ENCODE results near the gene CHD2.

The CHD2 gene

DNA sequence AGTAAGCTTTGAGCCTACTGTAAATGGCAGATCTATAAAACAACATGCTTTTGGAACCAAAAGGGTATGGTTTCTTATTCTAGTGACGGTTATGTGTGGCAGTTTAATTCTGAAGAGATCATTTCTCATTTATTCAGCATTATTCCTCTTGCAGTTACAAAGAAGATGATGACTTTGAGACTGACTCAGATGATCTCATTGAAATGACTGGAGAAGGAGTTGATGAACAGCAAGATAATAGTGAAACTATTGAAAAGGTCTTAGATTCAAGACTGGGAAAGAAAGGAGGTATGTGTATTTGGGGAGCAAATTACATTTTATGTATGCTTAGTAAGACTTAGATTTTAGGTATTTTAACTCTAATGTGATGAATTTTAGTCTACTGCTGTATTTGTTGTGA lies 41.5 kb downstream of the CHD2 start:
- H3K4me2 ChIP-seq (ENCODE audit: low read length), result no peak overlapping the region
- H3K79me2 ChIP-seq (ENCODE audit: insufficient read depth, low read length), result no peaks in the 10 kb centered on the region
- H3K4me1 ChIP-seq (ENCODE audit: insufficient read depth, low read length, severe bottlenecking), result no peaks in the 10 kb centered on the region
- H3K9ac ChIP-seq (ENCODE audit: low read length), result no peak overlapping the region
- no peaks in the 10 kb centered on the region for H3K9me3 ChIP-seq (ENCODE audit: low read length)
- H3F3A ChIP-seq (ENCODE audit: insufficient read depth, low read length), result no peaks in the 10 kb centered on the region
- H3K36me3 ChIP-seq (ENCODE audit: insufficient read depth, low read length), result peaks cover 96% of the 10 kb centered on the region
- H3K27me3 ChIP-seq (ENCODE audit: insufficient read depth, low read length), result no peaks in the 10 kb centered on the region
- no peak overlapping the region for H3K27ac ChIP-seq (ENCODE audit: low read depth, low read length, poor library complexity, severe bottlenecking)
- H3K4me3 ChIP-seq (ENCODE audit: low read depth, low read length, poor library complexity, severe bottlenecking), result no peak overlapping the region
- no peaks in the 10 kb centered on the region for H3K9me2 ChIP-seq (ENCODE audit: low read depth, low read length)
- H4K20me1 ChIP-seq (ENCODE audit: insufficient read depth, low read length), result no peaks in the 10 kb centered on the region
- H2AFZ ChIP-seq (ENCODE audit: low read length), result no peak overlapping the region
- TF ChIP-seq EZH2 (IDR thresholded peaks at IDR 0.05; ENCODE audit: borderline replicate concordance, low read length), result no peak
- TF ChIP-seq, protein P1, sequence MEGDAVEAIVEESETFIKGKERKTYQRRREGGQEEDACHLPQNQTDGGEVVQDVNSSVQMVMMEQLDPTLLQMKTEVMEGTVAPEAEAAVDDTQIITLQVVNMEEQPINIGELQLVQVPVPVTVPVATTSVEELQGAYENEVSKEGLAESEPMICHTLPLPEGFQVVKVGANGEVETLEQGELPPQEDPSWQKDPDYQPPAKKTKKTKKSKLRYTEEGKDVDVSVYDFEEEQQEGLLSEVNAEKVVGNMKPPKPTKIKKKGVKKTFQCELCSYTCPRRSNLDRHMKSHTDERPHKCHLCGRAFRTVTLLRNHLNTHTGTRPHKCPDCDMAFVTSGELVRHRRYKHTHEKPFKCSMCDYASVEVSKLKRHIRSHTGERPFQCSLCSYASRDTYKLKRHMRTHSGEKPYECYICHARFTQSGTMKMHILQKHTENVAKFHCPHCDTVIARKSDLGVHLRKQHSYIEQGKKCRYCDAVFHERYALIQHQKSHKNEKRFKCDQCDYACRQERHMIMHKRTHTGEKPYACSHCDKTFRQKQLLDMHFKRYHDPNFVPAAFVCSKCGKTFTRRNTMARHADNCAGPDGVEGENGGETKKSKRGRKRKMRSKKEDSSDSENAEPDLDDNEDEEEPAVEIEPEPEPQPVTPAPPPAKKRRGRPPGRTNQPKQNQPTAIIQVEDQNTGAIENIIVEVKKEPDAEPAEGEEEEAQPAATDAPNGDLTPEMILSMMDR (IDR thresholded peaks at IDR 0.05; ENCODE audit: low read length), result no peak

DNA sequence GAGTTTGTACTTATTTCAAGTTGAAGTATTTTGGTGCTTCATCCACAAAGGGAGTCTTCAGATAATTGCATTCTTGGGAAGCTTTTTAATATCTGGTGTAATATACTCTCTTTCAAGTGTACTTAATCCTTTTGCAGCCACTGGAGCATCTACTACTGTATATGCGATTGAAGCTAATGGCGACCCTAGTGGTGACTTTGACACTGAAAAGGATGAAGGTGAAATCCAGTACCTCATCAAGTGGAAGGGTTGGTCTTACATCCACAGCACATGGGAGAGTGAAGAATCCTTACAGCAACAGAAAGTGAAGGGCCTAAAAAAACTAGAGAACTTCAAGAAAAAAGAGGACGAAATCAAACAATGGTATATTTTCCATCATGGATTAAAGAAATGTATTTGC lies 42.6 kb downstream of the CHD2 start:
- H3K9ac ChIP-seq (ENCODE audit: low read length), result no peak overlapping the region
- TF ChIP-seq, protein P1 (IDR thresholded peaks at IDR 0.05; ENCODE audit: low read length), result no peak; the same call in 1 of the 2 replicates
- no peak for TF ChIP-seq EZH2 (IDR thresholded peaks at IDR 0.05; ENCODE audit: borderline replicate concordance, low read length)
- H3F3A ChIP-seq (ENCODE audit: insufficient read depth, low read length), result no peaks in the 10 kb centered on the region
- no peak overlapping the region for H2AFZ ChIP-seq (ENCODE audit: low read length)
- no peak overlapping the region for H3K4me3 ChIP-seq (ENCODE audit: low read depth, low read length, poor library complexity, severe bottlenecking)
- peaks cover under 1% of the 10 kb centered on the region; the same call in 1 of the 2 replicates for H3K9me3 ChIP-seq (ENCODE audit: low read length)
- H3K79me2 ChIP-seq (ENCODE audit: insufficient read depth, low read length), result no peaks in the 10 kb centered on the region
- no peaks in the 10 kb centered on the region for H3K27me3 ChIP-seq (ENCODE audit: insufficient read depth, low read length)
- H4K20me1 ChIP-seq (ENCODE audit: insufficient read depth, low read length), result no peaks in the 10 kb centered on the region
- H3K9me2 ChIP-seq (ENCODE audit: low read depth, low read length), result no peaks in the 10 kb centered on the region
- no peak overlapping the region for H3K27ac ChIP-seq (ENCODE audit: low read depth, low read length, poor library complexity, severe bottlenecking)
- H3K4me1 ChIP-seq (ENCODE audit: insufficient read depth, low read length, severe bottlenecking), result no peaks in the 10 kb centered on the region
- peaks cover 96% of the 10 kb centered on the region for H3K36me3 ChIP-seq (ENCODE audit: insufficient read depth, low read length)
- no peak overlapping the region for H3K4me2 ChIP-seq (ENCODE audit: low read length)

DNA sequence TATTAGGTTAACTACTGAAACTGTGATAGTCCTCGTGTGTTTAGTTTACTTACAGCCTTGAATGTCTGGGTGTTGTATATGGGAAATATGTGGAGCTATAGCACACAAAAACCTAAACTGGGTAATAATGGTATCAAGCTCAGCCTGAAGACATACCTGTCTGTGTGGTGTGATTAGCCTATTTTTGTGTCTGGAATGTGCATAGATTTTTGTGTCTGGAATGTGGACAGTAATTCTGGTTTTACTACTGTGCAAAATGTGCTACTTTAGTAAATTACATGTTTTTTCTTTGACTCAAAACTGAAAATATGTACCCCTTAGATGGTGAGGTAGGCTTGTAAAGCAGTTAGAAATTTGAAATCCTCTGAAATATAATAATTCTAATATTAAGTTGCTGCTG lies 43.5 kb downstream of the CHD2 start:
- TF ChIP-seq, protein P1 (IDR thresholded peaks at IDR 0.05; ENCODE audit: low read length), result no peak
- no peak for TF ChIP-seq EZH2 (IDR thresholded peaks at IDR 0.05; ENCODE audit: borderline replicate concordance, low read length)
- H3K36me3 ChIP-seq (ENCODE audit: insufficient read depth, low read length), result peaks cover 96% of the 10 kb centered on the region
- H3K4me3 ChIP-seq (ENCODE audit: low read depth, low read length, poor library complexity, severe bottlenecking), result no peak overlapping the region
- no peaks in the 10 kb centered on the region for H3K4me1 ChIP-seq (ENCODE audit: insufficient read depth, low read length, severe bottlenecking)
- no peak overlapping the region for H3K9ac ChIP-seq (ENCODE audit: low read length)
- no peaks in the 10 kb centered on the region for H3K79me2 ChIP-seq (ENCODE audit: insufficient read depth, low read length)
- no peak overlapping the region for H3K27ac ChIP-seq (ENCODE audit: low read depth, low read length, poor library complexity, severe bottlenecking)
- no peaks in the 10 kb centered on the region for H4K20me1 ChIP-seq (ENCODE audit: insufficient read depth, low read length)
- peaks cover 7% of the 10 kb centered on the region for H3K9me3 ChIP-seq (ENCODE audit: low read length)
- no peaks in the 10 kb centered on the region for H3F3A ChIP-seq (ENCODE audit: insufficient read depth, low read length)
- no peak overlapping the region for H3K4me2 ChIP-seq (ENCODE audit: low read length)
- H3K9me2 ChIP-seq (ENCODE audit: low read depth, low read length), result no peaks in the 10 kb centered on the region
- H3K27me3 ChIP-seq (ENCODE audit: insufficient read depth, low read length), result no peaks in the 10 kb centered on the region
- no peak overlapping the region for H2AFZ ChIP-seq (ENCODE audit: low read length)

All from OCI-LY1 (cell line).